Measurements from ENCODE around the gene TNIK.
"Not testable (repeated sequence)": the region's sequence is repeated elsewhere in the genome, so short reads cannot be mapped to it uniquely, and the experiment has no call there.

Gene TNIK

DNA sequence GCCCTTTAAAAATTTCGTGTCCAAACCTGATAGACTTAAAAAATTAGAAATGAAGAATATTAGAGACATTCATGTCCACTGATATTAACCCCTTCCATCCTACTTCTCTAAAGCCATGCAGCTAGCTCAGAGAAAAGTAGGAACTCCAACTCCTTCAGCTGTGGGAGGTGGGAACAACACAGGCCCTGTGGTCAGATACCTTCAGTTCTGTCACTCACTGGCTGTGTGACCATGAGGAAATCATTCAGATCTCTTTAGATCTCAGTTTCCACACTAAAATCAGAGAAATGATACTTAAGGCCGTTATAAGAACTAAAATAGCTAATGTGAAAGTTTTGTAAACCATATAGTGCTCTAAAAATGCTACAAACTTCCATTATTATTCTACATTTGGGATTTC is 209.8 kb downstream of the TNIK start:
- no peak for DNase-seq (ENCODE audit: low spot score)

DNA sequence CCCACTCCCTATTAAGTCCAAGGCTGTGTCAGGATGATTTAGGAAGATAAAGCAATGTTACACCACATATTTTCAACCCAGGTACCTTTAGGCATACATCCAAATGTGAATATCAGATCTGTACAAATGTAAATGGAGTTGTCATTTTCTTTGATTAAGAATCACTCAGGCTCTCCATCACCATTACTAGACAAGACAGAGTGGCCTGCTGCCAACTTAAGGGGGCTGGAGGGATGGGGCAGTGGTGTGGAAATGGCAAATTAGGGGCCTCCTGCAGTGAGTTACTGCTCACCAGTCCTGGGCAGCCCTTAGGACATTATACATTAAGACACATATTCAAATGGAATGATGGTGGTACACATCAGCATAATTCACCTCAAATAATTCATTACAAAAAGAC is 211.0 kb downstream of the TNIK start:
- no peak for DNase-seq (ENCODE audit: low spot score)

- no peak for DNase-seq (ENCODE audit: low spot score)
Measured at GRCh38 chr3:171248426-171249111, 211.6 kb downstream of the TNIK start.

DNA sequence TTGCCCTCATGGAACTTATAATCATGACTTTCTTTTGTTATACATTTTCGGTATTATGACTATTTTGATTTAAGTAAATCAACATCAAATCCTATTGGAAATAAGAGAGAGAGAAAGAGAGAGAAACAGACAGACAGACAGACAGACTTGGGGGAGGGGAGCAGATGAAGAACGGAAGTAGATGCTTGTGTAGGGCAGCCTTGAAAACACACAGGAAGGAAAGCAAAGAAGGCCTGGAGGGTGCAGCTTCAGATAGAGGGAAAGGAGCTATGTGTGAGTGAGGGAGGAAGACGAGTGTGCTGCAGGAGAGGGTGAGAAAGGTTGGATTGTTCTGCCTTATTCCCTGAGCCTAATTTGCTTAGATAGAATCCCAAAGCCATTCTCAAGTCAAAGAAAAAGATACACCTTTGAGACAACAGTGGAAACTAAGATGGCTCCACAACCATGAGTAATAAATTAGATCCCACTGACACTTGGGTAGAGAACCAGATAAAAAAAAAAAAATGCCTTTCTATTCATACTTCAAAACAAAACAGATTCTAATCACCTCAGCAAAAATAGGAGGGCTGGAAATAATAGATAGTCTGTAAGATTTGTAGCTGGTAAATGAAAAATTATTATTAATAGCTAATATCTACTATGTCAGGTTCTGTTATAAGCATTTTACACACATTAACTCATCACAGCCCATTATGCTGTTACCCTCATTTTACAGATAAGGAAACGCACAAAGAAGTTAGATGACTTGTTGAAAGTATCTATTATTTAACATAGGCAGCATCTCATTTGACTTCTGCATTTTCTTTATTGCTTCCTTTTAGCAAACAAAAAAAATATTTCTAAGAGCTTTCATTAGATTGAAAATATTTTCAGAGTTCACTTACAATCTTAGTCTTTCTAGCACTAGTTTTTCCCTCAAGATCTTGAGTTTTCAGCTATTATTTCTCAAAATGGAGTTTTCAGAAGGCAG is 214.1 kb downstream of the TNIK start:
- no peak for DNase-seq (ENCODE audit: low spot score)

DNA sequence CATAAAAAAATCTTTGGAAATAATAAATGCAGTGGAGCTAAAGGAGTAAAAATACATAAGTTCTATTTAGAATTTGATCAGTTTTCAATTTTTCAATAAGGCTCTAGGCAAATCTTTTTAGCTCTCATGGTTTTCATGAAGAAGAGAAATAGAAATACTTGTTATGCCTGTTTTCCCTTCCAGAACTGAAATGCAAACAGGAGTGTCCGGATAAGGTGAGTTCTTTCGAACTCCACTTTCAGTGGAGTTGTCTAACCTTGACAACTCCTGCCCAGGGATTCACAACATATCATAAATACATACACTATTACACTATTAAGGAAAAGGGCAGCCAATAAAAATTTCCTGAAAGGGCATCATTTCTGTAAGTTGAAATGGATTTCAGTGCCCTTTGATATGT is 217.3 kb downstream of the TNIK start:
- no peak for DNase-seq (ENCODE audit: low spot score)

DNA sequence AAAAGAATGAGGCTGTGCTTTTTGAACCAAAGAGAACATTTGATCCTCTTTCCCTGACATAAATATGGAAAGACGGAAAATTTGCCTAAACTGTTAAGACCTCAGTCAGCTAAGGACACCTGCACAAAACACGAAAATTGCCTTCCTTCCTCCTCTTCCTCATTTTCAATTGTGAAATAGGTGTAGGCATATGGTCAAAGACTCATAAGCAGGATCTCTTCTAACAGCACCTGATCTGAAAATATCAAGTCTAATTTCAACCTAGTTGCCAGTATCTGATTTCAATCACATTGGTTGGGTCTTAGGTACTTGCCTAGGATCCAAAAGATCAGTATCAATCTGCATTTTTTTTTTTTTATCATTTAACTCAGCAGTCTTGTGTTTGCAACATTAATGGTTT is 218.0 kb downstream of the TNIK start:
- DNase-seq (ENCODE audit: low spot score), result no peak

- not testable (repeated sequence) for DNase-seq (ENCODE audit: low spot score)
Measured at GRCh38 chr3:171241655-171242054, 218.6 kb downstream of the TNIK start.

- DNase-seq (ENCODE audit: low spot score), result no peak
Measured at GRCh38 chr3:171240504-171240835, 219.7 kb downstream of the TNIK start.

- no peak for DNase-seq (ENCODE audit: low spot score)
Measured at GRCh38 chr3:171239757-171240503, 220.3 kb downstream of the TNIK start.

DNA sequence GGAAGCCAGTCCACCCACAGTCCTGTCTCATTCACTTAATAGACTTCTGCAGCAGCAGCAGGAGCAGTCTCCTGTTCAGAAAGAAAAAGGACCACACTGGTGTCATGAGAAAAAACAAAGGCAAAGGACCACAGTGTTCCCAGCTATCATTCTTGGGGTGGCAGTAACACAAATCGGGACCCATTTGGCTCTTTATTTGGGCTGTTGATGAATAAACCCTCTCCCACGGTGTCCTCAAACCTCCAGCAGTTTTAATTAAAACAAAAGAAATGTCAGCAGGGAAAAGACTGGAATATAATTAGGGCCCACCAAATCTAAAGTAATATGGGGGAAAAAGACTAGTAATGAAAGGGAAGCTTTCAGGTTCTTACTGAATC is 223.2 kb downstream of the TNIK start:
- DNase-seq (ENCODE audit: low spot score), result no peak

- DNase-seq (ENCODE audit: low spot score), result no peak
Measured at GRCh38 chr3:171236265-171237008, 223.8 kb downstream of the TNIK start.

DNA sequence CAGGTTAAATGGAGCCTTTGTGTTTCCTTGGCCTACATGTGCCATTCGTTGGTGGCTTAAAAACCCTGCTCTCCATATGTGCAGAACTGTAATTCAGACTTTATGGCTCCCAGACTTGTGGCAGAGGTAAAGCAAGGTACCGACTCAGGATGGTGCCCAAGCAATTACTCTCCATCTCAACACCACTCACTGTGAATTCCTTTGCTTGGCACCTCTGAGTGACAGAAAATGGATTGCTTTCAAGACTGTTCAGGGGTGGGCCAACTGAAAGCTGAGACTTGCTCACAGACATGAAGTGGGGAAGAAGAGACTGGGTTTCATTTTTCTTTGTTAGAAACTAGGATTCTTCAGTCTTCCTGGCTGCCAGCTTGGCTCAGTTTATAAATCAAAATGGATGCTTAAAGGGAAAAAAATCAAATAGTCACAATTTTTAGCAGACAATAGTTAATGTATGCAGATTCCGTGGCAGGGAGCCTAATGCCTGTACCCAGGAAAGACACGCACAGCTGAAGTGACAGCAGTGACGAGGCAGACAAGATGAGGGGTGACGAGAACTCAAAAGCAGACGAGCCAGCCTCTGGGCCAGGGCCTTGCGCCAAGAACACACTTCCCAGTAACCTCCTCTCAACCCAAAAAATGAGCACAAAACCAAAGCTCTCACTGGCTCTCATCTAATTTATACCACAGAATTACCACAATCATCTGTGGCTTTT is 225.8 kb downstream of the TNIK start:
- DNase-seq (ENCODE audit: low spot score), result no peak

DNA sequence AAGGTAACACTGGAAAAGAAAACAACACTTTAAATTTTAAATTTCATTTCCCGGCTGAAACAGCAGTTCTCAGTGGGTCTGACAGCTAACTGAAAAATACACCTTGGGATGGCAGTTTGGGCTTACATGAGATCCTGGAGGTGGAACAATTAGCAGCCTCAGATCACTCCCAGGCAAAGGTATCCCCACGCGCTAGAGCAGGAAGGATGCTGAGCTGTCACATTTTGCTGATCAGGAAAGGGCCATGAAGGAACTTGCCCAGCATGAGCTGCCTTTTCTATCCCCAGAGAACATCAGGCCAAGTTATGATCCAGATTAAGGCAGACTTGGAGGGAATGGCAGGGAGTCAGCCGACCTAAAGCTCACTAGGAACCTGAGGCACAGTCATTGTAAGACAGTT is 228.8 kb downstream of the TNIK start:
- no peak for DNase-seq (ENCODE audit: low spot score)

- peak; percentile 11 for DNase-seq (ENCODE audit: low spot score)
Measured at GRCh38 chr3:171230865-171231264, 229.3 kb downstream of the TNIK start.

GRCh38 chr3:171229173-171229572 is 231.0 kb downstream of the TNIK start:
- no peak for DNase-seq (ENCODE audit: low spot score)

DNA sequence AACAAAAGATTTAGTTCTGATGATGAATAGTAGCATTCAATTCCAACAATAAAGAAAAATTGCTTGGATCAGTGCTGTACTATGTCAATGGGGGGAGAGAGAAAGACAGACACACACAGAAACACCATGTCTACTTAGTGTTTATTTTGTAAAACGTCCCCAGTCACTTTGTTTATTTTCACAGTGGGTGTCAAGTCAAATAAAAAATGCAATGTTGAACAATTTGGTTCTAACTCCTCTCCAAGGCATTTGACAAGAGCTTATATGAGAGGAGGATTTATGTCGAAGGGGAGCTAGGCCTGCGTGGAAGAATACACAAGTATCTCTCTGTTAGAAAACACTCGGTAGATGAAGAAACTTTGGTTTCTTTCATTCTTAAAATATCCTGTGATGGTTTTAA is 232.0 kb downstream of the TNIK start:
- DNase-seq (ENCODE audit: low spot score), result no peak

- DNase-seq (ENCODE audit: low spot score), result no peak
Measured at GRCh38 chr3:171227828-171228227, 232.4 kb downstream of the TNIK start.

GRCh38 chr3:171227359-171227758 is 232.8 kb downstream of the TNIK start:
- DNase-seq (ENCODE audit: low spot score), result no peak

- DNase-seq (ENCODE audit: low spot score), result no peak
Measured at GRCh38 chr3:171226794-171227193, 233.4 kb downstream of the TNIK start.

DNA sequence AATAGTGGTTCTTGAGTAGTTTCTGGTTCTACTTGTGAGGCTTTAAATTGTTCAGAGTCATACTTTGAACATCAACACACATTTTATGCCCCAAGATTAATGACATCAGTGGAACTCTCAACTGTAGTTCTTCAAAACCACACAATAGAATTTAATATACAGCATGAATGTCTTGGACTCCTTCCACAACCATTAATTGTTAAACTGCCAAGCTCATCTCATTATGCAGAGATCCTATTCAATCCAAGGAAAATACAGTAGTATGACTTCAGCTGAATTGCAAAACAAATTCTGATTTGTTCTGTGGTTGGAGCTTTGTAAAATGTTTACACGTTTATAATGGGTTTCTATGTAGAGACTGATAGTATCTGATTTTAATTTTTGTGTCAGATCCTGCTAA is 234.5 kb downstream of the TNIK start:
- no peak for DNase-seq (ENCODE audit: low spot score)

DNA sequence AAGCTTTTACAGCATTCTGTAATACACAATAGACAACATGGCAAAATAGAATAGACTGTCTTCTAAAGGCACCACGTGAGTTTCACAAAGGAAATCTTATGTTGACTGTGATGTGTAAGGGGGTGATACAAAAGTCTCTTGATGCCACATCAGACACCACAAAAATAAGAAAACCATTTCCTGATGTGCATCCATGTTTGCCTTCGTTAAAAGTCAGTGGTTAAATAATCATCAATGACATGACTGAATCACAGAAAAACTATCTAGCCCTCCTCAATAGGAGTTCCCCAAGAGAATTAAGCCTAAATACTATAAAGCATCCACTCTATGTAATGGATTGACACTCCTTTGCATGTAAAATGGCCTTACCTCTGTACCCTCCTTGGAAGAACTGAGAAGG is 235.0 kb downstream of the TNIK start:
- no peak for DNase-seq (ENCODE audit: low spot score)
